Measurements from ENCODE around the gene PIK3CD. TPM values are rescaled to one million over a fixed set of nuclear protein-coding genes. Genes with fewer than 3 reads are reported as not detected.

The PIK3CD gene
- total RNA-seq, 1 donor from 2014 or later, result 28.3 TPM

GRCh38 chr1:9717193-9718005 is 65.9 kb downstream of the PIK3CD start:
- ATAC-seq, result peak; percentile 70 to 72
- H3K27ac ChIP-seq, result peak overlapping the region; percentile 59
- H3K4me3 ChIP-seq, result peak overlapping the region; percentile 37
- peak; percentile 85 for DNase-seq
- intact Hi-C loops (cut with DNase I), result no loop called here
- H3K27me3 ChIP-seq (ENCODE audit: low read depth), result no peaks in the 10 kb centered on the region
- peaks cover 61% of the 10 kb centered on the region for H3K36me3 ChIP-seq
- no peaks in the 10 kb centered on the region for H3K9me3 ChIP-seq
- peaks cover 13% of the 10 kb centered on the region for H3K4me1 ChIP-seq
- TF ChIP-seq CTCF (IDR thresholded peaks at IDR 0.05), result no peak

DNA sequence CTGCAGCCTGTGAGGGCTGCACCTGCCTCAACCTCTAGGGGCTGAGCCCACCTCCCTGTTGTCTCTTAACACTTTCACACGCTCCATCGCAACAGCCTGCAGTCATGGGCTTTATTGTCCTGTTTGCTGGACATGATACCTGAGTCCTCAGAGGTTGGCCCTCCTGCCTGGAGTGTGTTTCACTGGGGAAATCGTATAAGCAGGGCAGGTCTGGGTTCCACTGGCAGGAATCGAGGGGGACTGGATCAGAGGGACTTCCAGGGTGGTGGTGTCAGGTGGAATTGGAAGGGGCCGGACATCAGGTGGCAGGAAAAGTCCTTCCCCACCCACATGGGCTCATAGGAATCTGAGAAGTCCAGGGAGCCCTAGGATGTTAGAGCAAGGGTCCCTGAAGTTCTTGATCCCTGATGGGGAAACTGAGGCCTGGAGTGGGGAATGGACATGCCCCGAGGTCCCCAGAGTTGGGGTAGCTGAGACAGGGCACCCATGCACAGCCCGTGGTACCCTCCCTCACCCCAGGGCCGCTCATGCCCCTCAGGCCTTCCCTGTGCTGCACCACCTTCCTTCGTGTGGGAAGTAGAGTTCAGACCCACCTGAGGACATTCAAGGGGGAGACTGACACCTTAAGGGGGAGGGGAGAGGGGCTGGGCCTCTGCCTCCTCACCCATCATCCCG is 66.6 kb downstream of the PIK3CD start:
- Histone ChIP-seq H3K4me3 (peak overlapping the region; percentile 37), H3K4me1 (peaks cover 13% of the 10 kb centered on the region), H3K9me3 (peaks cover 4% of the 10 kb centered on the region), H3K27me3 (ENCODE audit: low read depth) (no peaks in the 10 kb centered on the region), H3K27ac (peak overlapping the region; percentile 18), H3K36me3 (peaks cover 64% of the 10 kb centered on the region)
- ATAC-seq (no peak), DNase-seq (no peak)
- no peak for TF ChIP-seq CTCF (IDR thresholded peaks at IDR 0.05)
- intact Hi-C loops (cut with DNase I), result no loop called here

DNA sequence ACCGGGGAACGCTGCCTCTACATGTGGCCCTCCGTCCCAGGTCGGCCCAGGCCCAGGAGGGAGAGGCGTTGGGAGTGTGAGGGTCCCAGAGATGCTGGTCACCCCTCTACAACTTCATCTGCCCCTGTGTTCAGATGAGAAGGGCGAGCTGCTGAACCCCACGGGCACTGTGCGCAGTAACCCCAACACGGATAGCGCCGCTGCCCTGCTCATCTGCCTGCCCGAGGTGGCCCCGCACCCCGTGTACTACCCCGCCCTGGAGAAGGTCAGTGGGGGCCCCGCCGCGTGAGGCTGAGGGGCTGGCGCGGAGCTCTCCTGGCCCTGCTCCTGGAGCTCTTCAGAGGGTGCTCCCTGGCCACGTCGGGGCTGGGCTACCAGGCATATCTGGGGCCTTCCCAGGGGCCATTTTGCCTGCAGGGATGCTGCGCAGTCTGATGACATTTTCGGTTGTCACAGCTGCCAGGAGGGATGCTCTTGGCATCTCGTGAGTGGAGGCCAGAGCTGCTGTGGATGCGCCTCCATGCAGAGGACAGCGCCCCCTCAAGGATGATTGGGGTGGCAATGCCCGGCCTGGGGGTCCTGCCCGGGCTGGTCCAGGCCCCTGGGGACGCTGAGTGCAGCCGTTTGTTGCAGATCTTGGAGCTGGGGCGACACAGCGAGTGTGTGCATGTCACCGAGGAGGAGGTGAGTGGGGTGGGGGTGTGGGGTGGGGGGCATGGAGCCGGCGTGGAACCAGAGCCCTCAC is 68.6 kb downstream of the PIK3CD start:
- ATAC-seq (no peak), DNase-seq (no peak)
- no peaks in the 10 kb centered on the region for H3K27me3 ChIP-seq (ENCODE audit: low read depth)
- no peak overlapping the region for H3K4me3 ChIP-seq
- H3K4me1 ChIP-seq, result peaks cover 13% of the 10 kb centered on the region
- peaks cover 65% of the 10 kb centered on the region for H3K36me3 ChIP-seq
- H3K9me3 ChIP-seq, result peaks cover 8% of the 10 kb centered on the region
- intact Hi-C loops (cut with DNase I), result no loop called here
- TF ChIP-seq CTCF (IDR thresholded peaks at IDR 0.05), result no peak
- H3K27ac ChIP-seq, result no peak overlapping the region

- ATAC-seq (no peak), DNase-seq (no peak)
- no peak overlapping the region for H3K27ac ChIP-seq
- H3K9me3 ChIP-seq, result peaks cover 8% of the 10 kb centered on the region
- intact Hi-C loops (cut with DNase I), result no loop called here
- peaks cover 63% of the 10 kb centered on the region for H3K36me3 ChIP-seq
- H3K27me3 ChIP-seq (ENCODE audit: low read depth), result no peaks in the 10 kb centered on the region
- no peak for TF ChIP-seq CTCF (IDR thresholded peaks at IDR 0.05)
- H3K4me1 ChIP-seq, result peaks cover 13% of the 10 kb centered on the region
- no peak overlapping the region for H3K4me3 ChIP-seq
These were observed 69.5 kb downstream of the PIK3CD start for GRCh38 chr1:9720785-9721605.

Measured in lower lobe of right lung (tissue), 2 donors.